Kidney (tissue), 14 donors: ENCODE measurements around the gene PRKAB1. TPM values are rescaled to one million over a fixed set of nuclear protein-coding genes. Genes with fewer than 3 reads are reported as not detected.
A peak's percentile ranks its signal among the peaks of the same experiment; 100 is the strongest.

ENCODE experiments used
- DNase-seq, 5 donors: peaks; one replicate each; pipeline ENCODE4 v3.0.0-alpha.2; 2013 to 2020
- FAIRE-seq: peaks from 2 replicates; lab custom pipeline; 2012; peaks lifted over from hg19 to GRCh38; lab: Jason Lieb, UNC
- H3K27ac ChIP-seq, 2 donors: one replicate each; pipeline ENCODE4 v1.7.0; 2013; ENCODE audit warnings: low read depth in 2 of 2, low read length in 2 of 2, inconsistent platforms in 1 of 2
- H3K27me3 ChIP-seq: one replicate; pipeline ENCODE4 v1.7.1; 2013; ENCODE audit warnings: low read length, inconsistent platforms; ENCODE audit not compliant: control insufficient read depth, insufficient read depth
- H3K36me3 ChIP-seq, 3 donors: one replicate each; pipeline versions ENCODE4 v1.7.0 to v1.7.1; 2013; ENCODE audit warnings: low read length in 3 of 3, control low read depth in 1 of 3, inconsistent platforms in 1 of 3; ENCODE audit not compliant: insufficient read depth in 3 of 3, control insufficient read depth in 2 of 3
- H3K4me1 ChIP-seq, 3 donors: one replicate each; pipeline versions ENCODE4 v1.7.0 to v1.7.1; 2013; ENCODE audit warnings: low read length in 3 of 3, inconsistent platforms in 1 of 3, low read depth in 1 of 3; ENCODE audit not compliant: control insufficient read depth in 2 of 3, insufficient read depth in 2 of 3
- H3K4me3 ChIP-seq, 3 donors: one replicate each; pipeline versions ENCODE4 v1.7.0 to v1.8.1; 2013; ENCODE audit warnings: low read length in 3 of 3, control low read depth in 1 of 3, inconsistent platforms in 1 of 3
- H3K9ac ChIP-seq, 3 donors: one replicate each; pipeline versions ENCODE4 v1.7.0 to v1.7.1; 2013; ENCODE audit warnings: low read length in 3 of 3, control low read depth in 1 of 3, inconsistent platforms in 1 of 3
- H3K9me3 ChIP-seq, 3 donors: one replicate each; pipeline versions ENCODE4 v1.7.0 to v1.7.1; 2013; ENCODE audit warnings: low read length in 3 of 3, control low read depth in 1 of 3, inconsistent platforms in 1 of 3; ENCODE audit not compliant: control insufficient read depth in 2 of 3, insufficient read depth in 1 of 3
- intact Hi-C: fragments of 100-400 bp; cut with DNase I; formaldehyde crosslinking; loops from one replicate; pipeline ENCODE4 v1.11.1; 2022
- polyA plus RNA-seq: library from polyadenylated mRNA; stranded (reverse); fragments of 350-450 nt; fragmentation: Illumina TruSeq; extraction: RNeasy Lipid Tissue Mini Kit (QIAGEN cat#74804); gene quantifications from one replicate; pipeline ENCODE4 v1.2.3, GENCODE V29; 2014; ENCODE audit warnings: low read depth, low replicate concordance; ENCODE audit not compliant: insufficient read depth
- total RNA-seq: library from RNA; stranded (reverse); fragmentation: NEBNext Ultra II Directional; extraction: Animal tissue kit (Norgen Biotek cat#: 25700); gene quantifications from one replicate; pipeline ENCODE4 v1.2.1, GENCODE V29; 2021
- TF ChIP-seq, protein P1 (sequence below): IDR thresholded peaks from 3 replicates; pipeline ENCODE4 v1.5.1; 2012; ENCODE audit warnings: mild to moderate bottlenecking, moderate library complexity, borderline replicate concordance; ENCODE audit not compliant: insufficient read depth; ENCODE audit errors: extremely low read depth
- donor health status: control.
- donor health status: control.
- donor health status: control.
- donor health status: control.
- donor health status: control.
- donor health status: DM: yes; HTN: yes; CAD: no.
- donor health status: Normal renal cell carcinoma (clear cell type).

Gene PRKAB1
- total and polyA plus RNA-seq, 2 donors from 2014 or later: 79.9 to 165 TPM

DNA sequence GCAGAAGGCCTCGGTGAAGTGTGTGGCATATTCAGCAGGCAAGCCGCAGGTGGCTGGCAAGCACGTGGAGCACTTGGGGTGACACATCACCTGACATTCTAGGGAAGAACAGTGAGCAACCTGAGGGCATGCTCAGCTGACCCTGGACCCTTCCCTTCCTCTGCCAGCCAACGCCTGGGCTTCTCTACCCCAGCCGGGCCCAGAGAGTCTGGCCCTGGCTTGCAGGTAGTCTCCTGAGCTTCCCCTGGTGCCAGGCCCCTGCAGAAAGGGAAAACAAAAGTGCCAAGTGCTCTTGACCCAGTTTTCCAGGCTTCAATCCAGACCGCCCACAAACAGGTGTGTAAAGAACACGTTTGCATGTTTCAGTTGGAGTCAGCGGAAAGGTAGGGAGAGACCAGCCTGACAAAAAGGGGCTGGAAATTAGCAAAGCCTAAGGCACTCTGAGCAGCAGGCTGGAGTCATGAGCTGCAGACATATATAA lies 45.7 kb downstream of the PRKAB1 start:
- FAIRE-seq: no peak
- intact Hi-C loops: no loop called here

DNA sequence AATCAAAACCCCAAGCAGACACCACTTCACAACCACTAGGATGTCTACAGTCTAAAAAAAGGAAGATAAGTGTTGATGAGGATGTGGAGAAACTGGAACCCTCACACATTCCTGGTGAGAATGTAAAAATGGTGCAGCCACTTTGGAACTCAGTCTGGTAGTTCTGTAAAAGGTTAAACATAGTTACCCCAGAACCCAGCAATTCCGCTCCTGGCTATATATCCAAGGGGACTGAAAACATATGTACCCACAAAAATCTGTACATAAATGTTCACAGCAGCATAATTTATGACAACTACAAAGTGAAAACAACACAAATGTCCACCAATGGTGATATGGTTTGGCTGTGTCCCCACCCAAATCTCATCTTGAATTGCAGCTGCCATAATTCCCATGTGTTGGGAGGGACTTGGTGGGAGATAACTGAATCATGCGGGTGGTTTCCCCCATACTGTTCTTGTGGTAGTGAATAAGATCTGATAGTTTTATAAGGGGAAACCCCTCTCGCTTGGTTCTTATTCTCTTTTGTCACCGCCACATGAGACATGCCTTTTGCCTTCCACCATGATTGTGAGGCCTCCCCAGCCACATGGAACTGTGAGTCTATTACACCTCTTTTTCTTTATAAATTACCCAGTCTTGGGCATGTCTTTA lies 46.8 kb downstream of the PRKAB1 start:
- no peak overlapping the region for H3K4me3 ChIP-seq
- FAIRE-seq: no peak
- TF ChIP-seq, protein P1, sequence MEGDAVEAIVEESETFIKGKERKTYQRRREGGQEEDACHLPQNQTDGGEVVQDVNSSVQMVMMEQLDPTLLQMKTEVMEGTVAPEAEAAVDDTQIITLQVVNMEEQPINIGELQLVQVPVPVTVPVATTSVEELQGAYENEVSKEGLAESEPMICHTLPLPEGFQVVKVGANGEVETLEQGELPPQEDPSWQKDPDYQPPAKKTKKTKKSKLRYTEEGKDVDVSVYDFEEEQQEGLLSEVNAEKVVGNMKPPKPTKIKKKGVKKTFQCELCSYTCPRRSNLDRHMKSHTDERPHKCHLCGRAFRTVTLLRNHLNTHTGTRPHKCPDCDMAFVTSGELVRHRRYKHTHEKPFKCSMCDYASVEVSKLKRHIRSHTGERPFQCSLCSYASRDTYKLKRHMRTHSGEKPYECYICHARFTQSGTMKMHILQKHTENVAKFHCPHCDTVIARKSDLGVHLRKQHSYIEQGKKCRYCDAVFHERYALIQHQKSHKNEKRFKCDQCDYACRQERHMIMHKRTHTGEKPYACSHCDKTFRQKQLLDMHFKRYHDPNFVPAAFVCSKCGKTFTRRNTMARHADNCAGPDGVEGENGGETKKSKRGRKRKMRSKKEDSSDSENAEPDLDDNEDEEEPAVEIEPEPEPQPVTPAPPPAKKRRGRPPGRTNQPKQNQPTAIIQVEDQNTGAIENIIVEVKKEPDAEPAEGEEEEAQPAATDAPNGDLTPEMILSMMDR: no peak

More for the DNA sequence above, 45.7 kb downstream of the PRKAB1 start:
- Histone ChIP-seq H3K9ac (peak overlapping the region in 1 of 3 donors; percentile 15), H3K4me1 (peaks cover 13 to 68% (median 34%) of the 10 kb centered on the region in 3 donors), H3K27ac (peak overlapping the region; percentile 58 to 97), H3K4me3 (no peak overlapping the region), H3K36me3 (peaks cover 0 to 12% (median 0%) of the 10 kb centered on the region in 3 donors), H3K27me3 (no peaks in the 10 kb centered on the region), H3K9me3 (peaks cover 0 to 4% (median 0%) of the 10 kb centered on the region in 3 donors)
- DNase-seq: no peak
- TF ChIP-seq, protein P1: no peak

DNA sequence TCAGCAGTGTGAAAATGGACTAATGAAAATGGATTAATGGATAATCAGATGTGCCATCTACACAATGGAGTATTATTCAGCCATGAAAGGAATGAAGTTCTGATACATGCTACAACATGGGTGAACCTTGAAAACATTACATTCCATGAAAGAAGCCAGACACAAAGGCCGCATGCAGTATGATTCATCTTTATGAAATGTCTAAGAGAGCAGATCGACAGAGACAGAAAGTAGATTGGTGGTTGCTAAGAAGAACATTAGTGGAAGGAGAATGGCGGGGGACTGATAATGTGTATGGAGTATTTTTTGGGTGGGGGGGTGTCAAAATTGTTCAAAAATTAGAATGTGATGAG lies 47.3 kb downstream of the PRKAB1 start:
- intact Hi-C loops: no loop called here
- Histone ChIP-seq H3K27ac (peak overlapping the region; percentile 66 to 94), H3K9ac (peak overlapping the region in 1 of 3 donors; percentile 60), H3K4me3 (no peak overlapping the region), H3K36me3 (peaks cover 0 to 12% (median 0%) of the 10 kb centered on the region in 3 donors), H3K9me3 (peaks cover 0 to 4% (median 0%) of the 10 kb centered on the region in 3 donors), H3K4me1 (peaks cover 9 to 55% (median 27%) of the 10 kb centered on the region in 3 donors), H3K27me3 (no peaks in the 10 kb centered on the region)
- TF ChIP-seq, protein P1: no peak
- FAIRE-seq: no peak
- no peak for DNase-seq

More for the DNA sequence above, 46.8 kb downstream of the PRKAB1 start:
- Histone ChIP-seq H3K9me3 (peaks cover 0 to 4% (median 0%) of the 10 kb centered on the region in 3 donors), H3K36me3 (peaks cover 0 to 9% (median 0%) of the 10 kb centered on the region in 3 donors), H3K4me1 (peaks cover 13 to 60% (median 33%) of the 10 kb centered on the region in 3 donors), H3K9ac (no peak overlapping the region), H3K27ac (peak overlapping the region; percentile 66 to 94), H3K27me3 (no peaks in the 10 kb centered on the region)
- DNase-seq: no peak
- intact Hi-C loops: no loop called here
